Measurements from ENCODE around the gene TMTC1.

The TMTC1 gene

GRCh38 chr12:29751676-29752075, 32.1 kb downstream of the TMTC1 start:
- no peak for TF ChIP-seq CTCF (IDR thresholded peaks at IDR 0.05; ENCODE audit: low read depth, low read length, missing control alignments)
- no peak for DNase-seq (ENCODE audit: extremely low read depth, low read depth)
- no peak overlapping the region for H3K4me3 ChIP-seq (replicated peaks; ENCODE audit: low read depth, low read length)

GRCh38 chr12:29750928-29751220, 32.9 kb downstream of the TMTC1 start:
- no peak for DNase-seq (ENCODE audit: extremely low read depth, low read depth)
- no peak for TF ChIP-seq CTCF (IDR thresholded peaks at IDR 0.05; ENCODE audit: low read depth, low read length, missing control alignments)
- H3K4me3 ChIP-seq (replicated peaks; ENCODE audit: low read depth, low read length) = no peak overlapping the region

GRCh38 chr12:29750131-29750927, 33.4 kb downstream of the TMTC1 start:
- no peak for DNase-seq (ENCODE audit: extremely low read depth, low read depth)
- no peak for TF ChIP-seq CTCF (IDR thresholded peaks at IDR 0.05; ENCODE audit: low read depth, low read length, missing control alignments)
- no peak overlapping the region for H3K4me3 ChIP-seq (replicated peaks; ENCODE audit: low read depth, low read length)

- no peak for DNase-seq (ENCODE audit: extremely low read depth, low read depth)
- no peak for TF ChIP-seq CTCF (IDR thresholded peaks at IDR 0.05; ENCODE audit: low read depth, low read length, missing control alignments)
- no peak overlapping the region for H3K4me3 ChIP-seq (replicated peaks; ENCODE audit: low read depth, low read length)
These were observed 39.4 kb downstream of the TMTC1 start for GRCh38 chr12:29744365-29744764.

GRCh38 chr12:29743801-29744200, 39.9 kb downstream of the TMTC1 start:
- no peak for DNase-seq (ENCODE audit: extremely low read depth, low read depth)
- H3K4me3 ChIP-seq (replicated peaks; ENCODE audit: low read depth, low read length) = no peak overlapping the region
- no peak for TF ChIP-seq CTCF (IDR thresholded peaks at IDR 0.05; ENCODE audit: low read depth, low read length, missing control alignments)

- DNase-seq (ENCODE audit: extremely low read depth, low read depth) = no peak
- no peak for TF ChIP-seq CTCF (IDR thresholded peaks at IDR 0.05; ENCODE audit: low read depth, low read length, missing control alignments)
- no peak overlapping the region for H3K4me3 ChIP-seq (replicated peaks; ENCODE audit: low read depth, low read length)
These were observed 40.7 kb downstream of the TMTC1 start for GRCh38 chr12:29743077-29743476.

- TF ChIP-seq CTCF (IDR thresholded peaks at IDR 0.05; ENCODE audit: low read depth, low read length, missing control alignments) = no peak
- DNase-seq (ENCODE audit: extremely low read depth, low read depth) = no peak
- H3K4me3 ChIP-seq (replicated peaks; ENCODE audit: low read depth, low read length) = no peak overlapping the region
These were observed 41.1 kb downstream of the TMTC1 start for GRCh38 chr12:29742646-29743045.

All from HFF-Myc (cell line).